Gastroesophageal sphincter (tissue), 3 donors: ENCODE measurements around the gene RPS6KB2.

Source experiments
- EP300 ChIP-seq: sonication (generic); formaldehyde crosslinking; IDR thresholded peaks from one replicate; pipeline ENCODE4 v1.6.1; 2017; ENCODE audit warnings: antibody characterized with exemption, mild to moderate bottlenecking
- TF ChIP-seq, protein P1 (sequence below), 4 experiments: fragments of 200-600 bp in 2 of 4; fragments of 450-650 bp in 2 of 4; sonication (generic) in 1 of 4; IDR thresholded peaks; one replicate each; pipeline ENCODE4 v1.5.1; 2017 to 2019; ENCODE audit warnings: antibody characterized with exemption in 4 of 4, mild to moderate bottlenecking in 2 of 4, moderate library complexity in 2 of 4

DNA sequence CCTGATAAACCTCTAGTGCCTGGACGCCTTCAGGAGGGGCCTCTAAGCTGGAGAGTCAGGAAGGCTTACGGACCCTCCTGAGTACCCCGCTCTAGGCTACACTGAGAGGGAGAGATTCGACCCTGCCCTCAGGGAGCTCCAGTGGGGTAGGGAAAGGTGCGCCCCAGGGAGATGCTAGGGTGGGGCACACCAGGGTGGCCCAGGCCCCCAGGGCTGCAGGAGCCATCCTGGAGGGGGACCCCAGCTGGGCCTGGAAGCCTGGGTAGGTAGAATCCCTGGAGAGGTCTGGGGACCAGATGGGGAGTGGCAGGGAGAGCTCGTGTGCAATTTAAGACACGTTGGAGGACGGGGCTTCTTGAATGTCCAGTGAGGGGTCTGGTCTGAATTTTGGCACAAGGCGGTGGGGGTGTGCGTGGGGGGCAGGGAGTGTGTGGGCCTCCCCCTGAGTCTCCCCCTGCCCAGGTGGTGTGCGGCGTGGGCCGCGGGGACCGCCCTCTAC, 8.1 kb upstream of the RPS6KB2 start:
- TF ChIP-seq, protein P1, sequence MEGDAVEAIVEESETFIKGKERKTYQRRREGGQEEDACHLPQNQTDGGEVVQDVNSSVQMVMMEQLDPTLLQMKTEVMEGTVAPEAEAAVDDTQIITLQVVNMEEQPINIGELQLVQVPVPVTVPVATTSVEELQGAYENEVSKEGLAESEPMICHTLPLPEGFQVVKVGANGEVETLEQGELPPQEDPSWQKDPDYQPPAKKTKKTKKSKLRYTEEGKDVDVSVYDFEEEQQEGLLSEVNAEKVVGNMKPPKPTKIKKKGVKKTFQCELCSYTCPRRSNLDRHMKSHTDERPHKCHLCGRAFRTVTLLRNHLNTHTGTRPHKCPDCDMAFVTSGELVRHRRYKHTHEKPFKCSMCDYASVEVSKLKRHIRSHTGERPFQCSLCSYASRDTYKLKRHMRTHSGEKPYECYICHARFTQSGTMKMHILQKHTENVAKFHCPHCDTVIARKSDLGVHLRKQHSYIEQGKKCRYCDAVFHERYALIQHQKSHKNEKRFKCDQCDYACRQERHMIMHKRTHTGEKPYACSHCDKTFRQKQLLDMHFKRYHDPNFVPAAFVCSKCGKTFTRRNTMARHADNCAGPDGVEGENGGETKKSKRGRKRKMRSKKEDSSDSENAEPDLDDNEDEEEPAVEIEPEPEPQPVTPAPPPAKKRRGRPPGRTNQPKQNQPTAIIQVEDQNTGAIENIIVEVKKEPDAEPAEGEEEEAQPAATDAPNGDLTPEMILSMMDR (IDR thresholded peaks at IDR 0.05) = no peak
- no peak for TF ChIP-seq EP300
